A673 (cell line): ENCODE results near the gene KLHL24.

ENCODE experiments used
- CTCF ChIP-seq: fragments of 300-800, 200-600 bp; sonication (generic); conservative IDR thresholded peaks from 2 replicates; pipeline ENCODE4 v1.5.1; 2017; ENCODE audit warnings: low read depth, mild to moderate bottlenecking, antibody characterized with exemption, low read length, moderate library complexity, mixed read lengths
- EZH2 ChIP-seq: fragments of 200-600 bp; sonication (generic); IDR thresholded peaks from 2 replicates; pipeline ENCODE4 v1.6.1; 2017; ENCODE audit warnings: borderline replicate concordance, low read depth, mild to moderate bottlenecking, mixed read lengths, antibody characterized with exemption, low read length; ENCODE audit not compliant: poor library complexity, severe bottlenecking

DNA sequence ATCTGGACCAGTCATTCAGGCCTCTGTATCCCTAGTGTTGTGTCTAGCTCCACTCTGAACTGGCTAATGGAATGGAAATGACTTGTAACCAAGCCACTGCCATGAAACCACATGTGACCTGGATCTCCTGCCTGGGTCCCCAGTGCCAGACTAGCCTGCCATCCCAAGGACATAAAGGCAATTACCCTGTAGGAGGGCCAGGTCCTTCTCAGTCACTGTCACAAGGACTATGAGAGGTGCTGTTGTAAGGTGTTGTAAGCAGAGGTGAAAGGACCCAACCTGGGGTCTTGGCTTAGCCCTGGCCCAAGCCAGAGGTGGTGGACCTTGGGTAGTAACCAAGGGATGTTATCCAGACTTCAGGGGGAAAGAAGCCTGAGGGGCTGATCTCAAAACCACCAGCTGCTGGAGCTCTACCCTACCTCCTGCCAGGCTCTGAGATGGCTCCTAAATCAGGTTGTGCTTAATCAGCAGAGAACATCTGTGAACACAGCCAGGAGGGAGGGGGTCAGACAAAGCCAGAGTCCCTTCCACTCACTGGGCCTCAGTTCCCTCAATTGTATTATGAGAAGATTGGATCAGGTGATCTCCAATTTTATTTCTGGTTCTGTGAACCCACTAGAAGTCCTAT lies 15.7 kb upstream of the KLHL24 start:
- no peak for TF ChIP-seq CTCF
- TF ChIP-seq EZH2: no peak
